NCI-H82 (cell line): ENCODE measurements around the gene HSPA12A.

ENCODE experiments used
- DNase-seq: peaks from one replicate; lab custom pipeline; 2025; lab: John Stamatoyannopoulos, UW

HSPA12A gene

GRCh38 chr10:116668018-116668417 lies 74.3 kb downstream of the HSPA12A start:
- no peak for DNase-seq

GRCh38 chr10:116667484-116667883 lies 74.9 kb downstream of the HSPA12A start:
- no peak for DNase-seq

- DNase-seq, result no peak
Measured at GRCh38 chr10:116665541-116666125, 76.7 kb downstream of the HSPA12A start.

GRCh38 chr10:116664631-116665030 lies 77.7 kb downstream of the HSPA12A start:
- no peak for DNase-seq

- no peak for DNase-seq
Measured at GRCh38 chr10:116663342-116663741, 79.0 kb downstream of the HSPA12A start.

GRCh38 chr10:116660860-116661259 lies 81.5 kb downstream of the HSPA12A start:
- no peak for DNase-seq

- no peak for DNase-seq
Measured at GRCh38 chr10:116659049-116659670, 83.2 kb downstream of the HSPA12A start.

GRCh38 chr10:116657863-116658551 lies 84.4 kb downstream of the HSPA12A start:
- no peak for DNase-seq

GRCh38 chr10:116656044-116656443 lies 86.3 kb downstream of the HSPA12A start:
- DNase-seq, result no peak

- DNase-seq, result no peak
Measured at GRCh38 chr10:116655568-116655967, 86.8 kb downstream of the HSPA12A start.

GRCh38 chr10:116654816-116655215 lies 87.5 kb downstream of the HSPA12A start:
- peak; percentile 41 for DNase-seq

- no peak for DNase-seq
Measured at GRCh38 chr10:116653885-116654284, 88.5 kb downstream of the HSPA12A start.

- DNase-seq, result no peak
Measured at GRCh38 chr10:116648903-116649302, 93.5 kb downstream of the HSPA12A start.

- DNase-seq, result no peak
Measured at GRCh38 chr10:116646502-116646901, 95.9 kb downstream of the HSPA12A start.

- DNase-seq, result no peak
Measured at GRCh38 chr10:116637830-116638229, 104.5 kb downstream of the HSPA12A start.

GRCh38 chr10:116636976-116637375 lies 105.4 kb downstream of the HSPA12A start:
- no peak for DNase-seq

GRCh38 chr10:116636385-116636784 lies 106.0 kb downstream of the HSPA12A start:
- DNase-seq, result no peak

GRCh38 chr10:116634126-116634975 lies 108.0 kb downstream of the HSPA12A start:
- no peak for DNase-seq

GRCh38 chr10:116633216-116633600 lies 109.2 kb downstream of the HSPA12A start:
- no peak for DNase-seq

- DNase-seq, result no peak
Measured at GRCh38 chr10:116632596-116633215, 109.7 kb downstream of the HSPA12A start.

- DNase-seq, result no peak
Measured at GRCh38 chr10:116631871-116632295, 110.5 kb downstream of the HSPA12A start.

- no peak for DNase-seq
Measured at GRCh38 chr10:116630020-116630419, 112.3 kb downstream of the HSPA12A start.
